Measurements from ENCODE around the gene ABR.

GRCh38 chr17:957856-958421 lies 221.8 kb downstream of the ABR start:
- TF ChIP-seq EZH2 (optimal IDR thresholded peaks at IDR 0.05; ENCODE audit: low read depth, low read length): no peak
- no peak for TF ChIP-seq CTCF (IDR thresholded peaks at IDR 0.05; ENCODE audit: low read length)

All from MM.1S (cell line).